Hematopoietic multipotent progenitor cell treated with erythropoietin and hydrocortisone succinate and interleukin-3 and kit ligand, for 15 days (in vitro differentiated cells): ENCODE results near the gene KCTD11.
"Not testable (repeated sequence)": the region's sequence is repeated elsewhere in the genome, so short reads cannot be mapped to it uniquely, and the experiment has no call there.

Source experiments
- DNase-seq: peaks from one replicate; pipeline ENCODE4 v3.0.0-alpha.2; 2015; ENCODE audit warnings: low spot score

Gene KCTD11

GRCh38 chr17:7322520-7323194 is 29.3 kb upstream of the KCTD11 start:
- DNase-seq: no peak

GRCh38 chr17:7323731-7324437 is 28.1 kb upstream of the KCTD11 start:
- DNase-seq: peak; percentile 66

- no peak for DNase-seq
Measured at GRCh38 chr17:7324438-7324779, 27.6 kb upstream of the KCTD11 start.

- DNase-seq: no peak
Measured at GRCh38 chr17:7325031-7325528, 26.9 kb upstream of the KCTD11 start.

- no peak for DNase-seq
Measured at GRCh38 chr17:7326186-7326585, 25.8 kb upstream of the KCTD11 start.

GRCh38 chr17:7327056-7327455 is 24.9 kb upstream of the KCTD11 start:
- DNase-seq: no peak

- DNase-seq: no peak
Measured at GRCh38 chr17:7327501-7327900, 24.5 kb upstream of the KCTD11 start.

GRCh38 chr17:7328009-7328408 is 24.0 kb upstream of the KCTD11 start:
- DNase-seq: no peak

- DNase-seq: no peak
Measured at GRCh38 chr17:7328840-7329373, 23.1 kb upstream of the KCTD11 start, which contains the start of gene NEURL4. NEURL4 (minus strand) TSS chr17:7329335; CDS start chr17:7329312, 23 bp downstream.

- DNase-seq: peak; percentile 96
Measured at GRCh38 chr17:7329374-7329996, 22.5 kb upstream of the KCTD11 start.

GRCh38 chr17:7329997-7330637 is 21.8 kb upstream of the KCTD11 start:
- peak; percentile 72 for DNase-seq

GRCh38 chr17:7330638-7331015 is 21.3 kb upstream of the KCTD11 start:
- no peak for DNase-seq

- no peak for DNase-seq
Measured at GRCh38 chr17:7332111-7332510, 19.9 kb upstream of the KCTD11 start.

GRCh38 chr17:7332600-7333069 is 19.3 kb upstream of the KCTD11 start:
- not testable (repeated sequence) for DNase-seq

GRCh38 chr17:7334938-7335538 is 16.9 kb upstream of the KCTD11 start:
- DNase-seq: no peak

- not testable (repeated sequence) for DNase-seq
Measured at GRCh38 chr17:7335765-7336164, 16.2 kb upstream of the KCTD11 start.

- DNase-seq: peak; percentile 77
Measured at GRCh38 chr17:7336240-7337175, 15.5 kb upstream of the KCTD11 start, which contains the start of gene ACAP1. ACAP1 (plus strand) TSS chr17:7336529; CDS start chr17:7336735, 206 bp downstream.

GRCh38 chr17:7337600-7337999 is 14.4 kb upstream of the KCTD11 start:
- not testable (repeated sequence) for DNase-seq

- DNase-seq: no peak
Measured at GRCh38 chr17:7340179-7340578, 11.8 kb upstream of the KCTD11 start.

- no peak for DNase-seq
Measured at GRCh38 chr17:7341842-7342241, 10.1 kb upstream of the KCTD11 start.
